SJSA1 (cell line): Measurements from ENCODE around the gene CEP112. TPM values are rescaled to one million over a fixed set of nuclear protein-coding genes. Genes with fewer than 3 reads are reported as not detected.

ENCODE experiments used
- DNase-seq, 2 experiments: peaks; one replicate each; pipeline ENCODE4 v3.0.0-alpha.2; 2015 to 2020; ENCODE audit warnings: low spot score in 2 of 2, low read depth in 1 of 2
- H3K27ac ChIP-seq: fragments of 250-450 bp; sonication (Bioruptor Pico); 2 replicates; pipeline ENCODE4 v1.5.1; 2020; ENCODE audit warnings: mild to moderate bottlenecking, moderate library complexity
- H3K27me3 ChIP-seq: fragments of 250-450 bp; sonication (Bioruptor Pico); replicated peaks from 2 replicates; pipeline ENCODE4 v1.5.1; 2020; ENCODE audit warnings: mild to moderate bottlenecking, moderate library complexity
- H3K36me3 ChIP-seq: fragments of 250-450 bp; sonication (Bioruptor Pico); 2 replicates; pipeline ENCODE4 v1.5.1; 2020; ENCODE audit warnings: mild to moderate bottlenecking
- H3K4me1 ChIP-seq: fragments of 250-450 bp; sonication (Bioruptor Pico); replicated peaks from 2 replicates; pipeline ENCODE4 v1.6.1; 2021; ENCODE audit warnings: mild to moderate bottlenecking
- H3K4me3 ChIP-seq: fragments of 250-450 bp; sonication (Bioruptor Pico); 2 replicates; pipeline ENCODE4 v1.5.1; 2020; ENCODE audit warnings: mild to moderate bottlenecking
- H3K9me3 ChIP-seq: fragments of 250-450 bp; sonication (Bioruptor Pico); replicated peaks from 2 replicates; pipeline ENCODE4 v1.5.1; 2020; ENCODE audit warnings: mild to moderate bottlenecking
- total RNA-seq: library from RNA; depleted of rRNA; stranded (reverse); fragments of >200 nt; shearing (Covaris generic); gene quantifications from 2 replicates; pipeline ENCODE4 v1.2.3, GENCODE V29; 2014

The CEP112 gene
- total RNA-seq, 1 experiment from 2014 or later = 9.6 TPM

DNA sequence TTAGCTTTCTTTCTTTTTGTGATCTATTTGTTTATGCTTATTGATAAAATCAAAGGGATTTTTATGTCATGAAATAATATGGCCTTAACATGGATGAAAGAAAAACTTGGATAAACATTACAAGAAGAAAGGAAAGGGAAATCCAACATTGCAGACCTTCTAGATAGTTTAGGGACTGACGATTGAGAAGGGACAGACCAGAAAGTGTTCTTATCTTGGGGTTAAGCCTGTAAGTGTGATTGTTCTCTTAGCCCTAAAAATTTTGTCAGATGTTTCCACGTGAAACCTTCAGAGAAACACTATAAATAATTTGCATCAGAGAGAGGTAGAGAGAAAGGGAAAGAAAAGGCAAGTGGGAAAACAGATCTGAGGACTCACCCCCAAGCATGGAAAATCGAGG lies 473.3 kb downstream of the CEP112 start:
- no peaks in the 10 kb centered on the region for H3K27me3 ChIP-seq

DNA sequence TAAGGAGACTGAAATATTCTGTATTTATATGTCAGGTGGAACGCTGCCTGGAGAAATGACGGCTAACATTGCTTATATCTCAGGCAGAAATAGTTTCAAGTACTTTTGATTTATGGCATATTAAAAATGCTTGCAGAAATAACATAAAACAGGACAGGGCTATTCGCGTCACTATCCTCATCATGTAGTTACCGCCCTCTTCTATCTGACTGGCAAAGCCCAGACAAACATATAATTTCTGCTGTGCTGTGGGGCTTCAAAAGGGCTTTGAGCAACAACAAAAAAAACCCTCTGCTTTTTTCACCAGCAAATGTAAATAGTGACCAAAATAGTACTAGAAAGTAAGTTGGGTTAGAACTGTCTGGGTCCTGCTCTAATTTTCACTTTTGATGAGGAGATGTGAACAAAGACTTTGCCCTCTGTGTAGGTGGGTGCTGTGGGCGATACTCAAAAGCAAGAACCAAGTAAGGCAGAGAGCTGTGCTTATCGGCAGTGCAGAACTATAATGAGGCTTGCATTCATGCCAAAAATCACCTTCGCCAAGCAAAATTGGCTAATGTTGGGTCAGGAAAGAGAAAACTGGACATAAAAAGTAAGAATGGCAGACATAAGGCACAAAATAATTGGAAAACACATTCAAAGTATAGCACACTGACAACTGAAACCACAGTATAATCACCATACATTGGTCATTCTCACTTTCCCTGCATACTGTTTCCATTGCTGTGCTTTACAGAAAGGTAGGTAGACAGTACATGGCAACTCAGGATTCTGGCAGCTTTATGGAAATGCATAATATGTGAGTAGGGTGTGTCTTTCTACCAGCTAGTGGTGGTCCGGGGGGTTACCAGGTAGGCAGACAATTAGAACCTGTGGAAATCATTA lies 479.3 kb downstream of the CEP112 start:
- H3K36me3 ChIP-seq = no peaks in the 10 kb centered on the region
- H3K4me1 ChIP-seq = no peaks in the 10 kb centered on the region
- H3K27ac ChIP-seq = no peak overlapping the region
- H3K4me3 ChIP-seq = no peak overlapping the region
- H3K27me3 ChIP-seq = no peaks in the 10 kb centered on the region
- no peaks in the 10 kb centered on the region for H3K9me3 ChIP-seq
- no peak for DNase-seq

More for the DNA sequence above, 473.3 kb downstream of the CEP112 start:
- H3K27ac ChIP-seq = no peak overlapping the region
- H3K36me3 ChIP-seq = no peaks in the 10 kb centered on the region
- DNase-seq = no peak
- peaks cover 9% of the 10 kb centered on the region for H3K4me1 ChIP-seq
- H3K4me3 ChIP-seq = no peak overlapping the region
- no peaks in the 10 kb centered on the region for H3K9me3 ChIP-seq

DNA sequence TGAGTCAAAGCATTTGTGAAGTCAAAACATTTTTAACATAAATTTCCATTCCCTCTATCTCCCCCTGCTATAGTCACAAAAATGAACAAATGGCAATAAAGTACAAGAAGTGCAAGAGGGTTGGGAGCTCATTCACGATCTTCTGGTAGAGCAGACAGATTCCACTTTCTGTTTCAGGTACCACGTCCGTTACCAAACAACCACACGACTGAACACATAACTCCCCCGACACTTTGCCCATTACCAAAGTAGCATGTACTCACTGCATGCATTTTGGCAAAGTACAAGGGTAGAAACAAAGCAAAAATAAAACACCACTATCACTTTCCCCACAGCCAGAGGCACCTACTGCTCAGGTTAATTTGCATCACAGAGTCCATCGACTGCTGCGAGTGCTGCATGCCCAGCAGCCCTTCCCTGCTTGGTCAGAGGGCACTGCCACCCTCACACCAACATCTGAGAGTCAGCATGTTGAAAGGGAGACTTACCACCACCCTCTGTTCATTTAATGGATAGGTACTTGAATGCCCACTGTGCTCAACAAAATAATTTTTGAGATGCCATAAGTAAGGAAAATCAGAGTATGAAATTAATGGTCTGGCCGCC lies 480.2 kb downstream of the CEP112 start:
- DNase-seq = no peak
- Histone ChIP-seq H3K4me1 (no peaks in the 10 kb centered on the region), H3K4me3 (no peak overlapping the region), H3K9me3 (no peaks in the 10 kb centered on the region), H3K36me3 (no peaks in the 10 kb centered on the region), H3K27ac (no peak overlapping the region), H3K27me3 (no peaks in the 10 kb centered on the region)

DNA sequence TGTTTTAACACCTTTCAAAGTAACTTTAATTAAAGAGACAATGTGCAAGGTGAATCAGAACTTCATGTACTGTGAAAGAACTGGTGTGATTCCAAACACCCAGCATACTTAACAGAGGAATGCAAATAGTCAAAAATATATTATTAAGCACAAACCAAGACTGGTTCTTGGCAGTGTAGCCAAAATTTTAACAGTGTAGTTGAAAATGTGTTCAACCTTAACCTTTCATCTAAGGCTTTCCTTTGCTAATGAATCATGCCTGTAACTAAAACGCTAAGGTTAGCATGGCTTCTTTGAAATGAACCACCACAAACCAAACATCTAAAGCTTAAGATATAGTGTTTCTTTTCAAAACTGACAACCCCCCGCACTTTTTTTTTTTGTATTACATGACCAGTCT lies 484.2 kb downstream of the CEP112 start:
- no peaks in the 10 kb centered on the region for H3K27me3 ChIP-seq
- no peak for DNase-seq
- H3K36me3 ChIP-seq = no peaks in the 10 kb centered on the region
- H3K4me1 ChIP-seq = no peaks in the 10 kb centered on the region
- no peaks in the 10 kb centered on the region for H3K9me3 ChIP-seq
- H3K4me3 ChIP-seq = no peak overlapping the region
- no peak overlapping the region for H3K27ac ChIP-seq

- H3K4me1 ChIP-seq = no peaks in the 10 kb centered on the region
- H3K9me3 ChIP-seq = no peaks in the 10 kb centered on the region
- H3K4me3 ChIP-seq = no peak overlapping the region
- no peaks in the 10 kb centered on the region for H3K36me3 ChIP-seq
- H3K27ac ChIP-seq = no peak overlapping the region
- no peaks in the 10 kb centered on the region for H3K27me3 ChIP-seq
- no peak for DNase-seq
Measured at GRCh38 chr17:65704731-65705130, 487.2 kb downstream of the CEP112 start.

DNA sequence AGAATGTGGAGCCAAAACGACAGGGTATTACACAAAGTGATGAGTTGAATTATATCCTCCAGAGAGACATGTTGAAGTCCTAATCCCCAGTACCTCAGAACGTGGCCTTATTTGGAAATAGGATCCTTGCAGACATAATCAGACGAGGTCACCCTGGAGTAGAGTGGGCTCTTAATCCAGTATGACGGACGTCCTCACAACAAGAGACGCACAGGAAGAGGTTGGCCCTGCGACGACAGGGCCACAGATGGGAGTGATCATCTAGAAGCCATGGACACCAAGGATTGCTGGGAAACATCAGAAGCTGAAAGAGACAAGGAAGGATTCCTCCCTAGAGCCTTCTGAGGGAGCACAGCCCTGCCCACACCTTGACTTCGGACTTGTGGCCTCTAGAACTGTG lies 488.0 kb downstream of the CEP112 start:
- Histone ChIP-seq H3K9me3 (no peaks in the 10 kb centered on the region), H3K4me3 (no peak overlapping the region), H3K4me1 (no peaks in the 10 kb centered on the region; the same call in 1 of the 2 replicates), H3K27me3 (no peaks in the 10 kb centered on the region), H3K36me3 (no peaks in the 10 kb centered on the region), H3K27ac (no peak overlapping the region)
- no peak for DNase-seq

DNA sequence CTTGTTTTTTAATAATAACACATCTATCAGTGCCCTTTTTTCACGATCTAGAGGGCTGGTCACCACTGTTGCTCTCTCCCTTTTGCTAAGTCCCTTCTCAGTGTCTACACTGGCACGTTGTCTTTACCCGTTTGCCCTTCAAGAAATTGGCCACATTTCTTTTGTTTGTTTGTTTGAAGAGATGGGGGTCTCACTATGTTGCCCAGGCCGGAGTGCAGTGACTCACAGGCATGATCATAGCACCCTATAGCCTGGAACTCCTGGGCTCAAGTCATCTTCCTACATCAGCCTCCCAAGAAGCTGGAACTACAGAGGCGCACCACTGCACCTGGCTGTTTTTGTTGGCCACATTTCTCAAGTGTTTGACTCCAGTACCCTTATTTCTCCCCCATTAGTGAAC lies 492.5 kb downstream of the CEP112 start:
- no peak overlapping the region for H3K27ac ChIP-seq
- H3K27me3 ChIP-seq = no peaks in the 10 kb centered on the region
- no peak for DNase-seq
- peaks cover 31% of the 10 kb centered on the region for H3K4me1 ChIP-seq
- H3K4me3 ChIP-seq = no peak overlapping the region
- no peaks in the 10 kb centered on the region for H3K36me3 ChIP-seq
- H3K9me3 ChIP-seq = no peaks in the 10 kb centered on the region

GRCh38 chr17:65698381-65699061 lies 493.4 kb downstream of the CEP112 start:
- peak in 1 of 2 experiments; percentile 68 for DNase-seq
- peaks cover 31% of the 10 kb centered on the region for H3K4me1 ChIP-seq
- no peaks in the 10 kb centered on the region for H3K9me3 ChIP-seq
- no peaks in the 10 kb centered on the region for H3K27me3 ChIP-seq
- peak overlapping the region; percentile 48 for H3K27ac ChIP-seq
- H3K36me3 ChIP-seq = no peaks in the 10 kb centered on the region
- H3K4me3 ChIP-seq = peak overlapping the region; percentile 3; the same call in 1 of the 2 replicates

DNA sequence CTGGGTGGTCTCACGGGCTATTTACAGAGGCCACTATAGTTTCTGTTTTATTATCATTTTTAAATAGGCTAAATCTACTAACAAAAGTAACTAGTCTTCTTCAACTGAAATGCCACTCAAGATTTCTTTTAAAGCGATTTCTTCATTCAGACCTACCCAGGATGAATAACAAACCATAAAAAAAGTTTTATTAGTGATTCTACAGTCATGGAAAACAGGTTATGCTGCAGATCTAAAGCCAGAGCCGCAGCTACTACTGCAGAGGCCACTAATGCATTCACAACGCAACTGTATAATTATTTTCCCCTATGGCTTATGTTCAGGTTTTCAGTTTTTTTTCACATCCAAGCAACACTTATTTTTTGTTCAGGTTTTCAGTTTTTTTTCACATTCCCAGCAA lies 494.3 kb downstream of the CEP112 start:
- no peaks in the 10 kb centered on the region for H3K36me3 ChIP-seq
- DNase-seq = no peak
- no peaks in the 10 kb centered on the region for H3K9me3 ChIP-seq
- peaks cover 31% of the 10 kb centered on the region for H3K4me1 ChIP-seq
- H3K27ac ChIP-seq = peak overlapping the region; percentile 48
- H3K4me3 ChIP-seq = no peak overlapping the region
- no peaks in the 10 kb centered on the region for H3K27me3 ChIP-seq

GRCh38 chr17:65696739-65697394 lies 495.1 kb downstream of the CEP112 start:
- DNase-seq = peak; percentile 68 to 92
- H3K36me3 ChIP-seq = no peaks in the 10 kb centered on the region
- no peaks in the 10 kb centered on the region for H3K9me3 ChIP-seq
- H3K27me3 ChIP-seq = no peaks in the 10 kb centered on the region
- H3K4me1 ChIP-seq = peaks cover 31% of the 10 kb centered on the region
- H3K4me3 ChIP-seq = no peak overlapping the region
- H3K27ac ChIP-seq = peak overlapping the region; percentile 48

GRCh38 chr17:65694601-65695000 lies 497.3 kb downstream of the CEP112 start:
- H3K9me3 ChIP-seq = no peaks in the 10 kb centered on the region
- no peaks in the 10 kb centered on the region for H3K27me3 ChIP-seq
- no peak for DNase-seq
- no peak overlapping the region for H3K4me3 ChIP-seq
- peaks cover 31% of the 10 kb centered on the region for H3K4me1 ChIP-seq
- no peak overlapping the region for H3K27ac ChIP-seq
- no peaks in the 10 kb centered on the region for H3K36me3 ChIP-seq

DNA sequence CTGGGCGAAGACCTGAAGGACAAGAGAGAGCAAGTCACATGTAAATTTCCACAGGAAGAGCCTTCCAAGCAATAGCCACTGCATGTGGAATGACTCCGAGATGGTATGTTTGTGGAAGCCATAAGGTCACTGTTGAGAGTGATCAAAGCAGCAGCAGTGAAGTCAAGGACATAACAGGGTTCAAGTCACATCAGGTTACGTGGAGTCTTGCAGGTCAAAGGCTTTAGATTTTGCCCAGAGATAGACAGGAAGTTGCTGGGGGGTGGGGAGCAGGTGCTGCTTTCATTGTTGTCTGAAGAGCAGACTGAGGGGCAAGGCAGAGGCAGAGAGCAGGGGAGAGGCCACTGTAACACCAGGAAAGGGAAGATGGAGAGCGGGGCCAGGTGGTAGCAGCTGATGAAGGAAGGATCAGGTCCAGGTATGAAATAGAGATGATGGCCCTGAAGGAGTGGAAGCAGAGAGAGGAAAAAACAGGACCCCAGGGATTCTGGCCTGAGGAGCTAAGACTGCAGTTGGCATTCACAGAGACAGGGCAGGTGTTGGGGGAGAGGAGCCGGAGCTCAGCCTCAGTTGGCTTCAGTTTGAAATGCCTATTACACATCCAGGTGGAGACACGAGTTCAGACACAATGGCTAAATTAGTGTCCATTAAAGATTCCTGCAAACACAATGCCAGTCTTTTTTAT lies 501.2 kb downstream of the CEP112 start:
- Histone ChIP-seq H3K9me3 (no peaks in the 10 kb centered on the region), H3K27ac (no peak overlapping the region), H3K4me1 (peaks cover under 1% of the 10 kb centered on the region), H3K27me3 (no peaks in the 10 kb centered on the region), H3K4me3 (no peak overlapping the region), H3K36me3 (no peaks in the 10 kb centered on the region)
- DNase-seq = no peak

- Histone ChIP-seq H3K36me3 (no peaks in the 10 kb centered on the region), H3K4me1 (no peaks in the 10 kb centered on the region), H3K4me3 (no peak overlapping the region), H3K27ac (no peak overlapping the region), H3K9me3 (peaks cover 6% of the 10 kb centered on the region; the same call in 1 of the 2 replicates), H3K27me3 (no peaks in the 10 kb centered on the region)
- no peak for DNase-seq
Measured at GRCh38 chr17:65688307-65688706, 503.6 kb downstream of the CEP112 start.
